GM10248 (cell line): ENCODE measurements around the gene STARD13.
A peak's percentile ranks its signal among the peaks of the same experiment; 100 is the strongest.

Experiments
- CTCF ChIA-PET: fragments of 300-600 bp; sonication (Branson Sonifier 250); formaldehyde crosslinking; extraction: SDS; loops from one replicate; lab custom pipeline; 2021; ENCODE audit warnings: antibody characterized with exemption; lab: Yijun Ruan, JAX
- POLR2A ChIA-PET: fragments of 350-650 bp; sonication (Branson Sonifier 250); formaldehyde crosslinking; extraction: SDS; loops from one replicate; lab custom pipeline; 2020; ENCODE audit warnings: antibody characterized with exemption; lab: Yijun Ruan, JAX
- DNase-seq: peaks from one replicate; pipeline ENCODE4 v3.0.0; 2012; ENCODE audit errors: extremely low spot score
- CTCF ChIP-seq: IDR thresholded peaks from 2 replicates; pipeline ENCODE4 v1.5.1; 2012; ENCODE audit warnings: mild to moderate bottlenecking, low read depth; ENCODE audit errors: extremely low read depth, missing control alignments, control extremely low read depth

STARD13 gene

GRCh38 chr13:33115274-33115673, 170.3 kb downstream of the STARD13 start:
- no peak for DNase-seq
- no peak for TF ChIP-seq CTCF
- POLR2A ChIA-PET: no interaction called here
- CTCF ChIA-PET: interaction anchor here (1.0 to 2.6 kb wide), 5 partner anchors 8 to 39 kb away, joined by 3 to 7 read pairs (median 4); no protein-coding TSS in a partner anchor

GRCh38 chr13:33114146-33114545, 171.4 kb downstream of the STARD13 start:
- ChIA-PET POLR2A (no interaction called here), CTCF (interaction anchor here (0.7 to 2.6 kb wide), 3 partner anchors 10 to 25 kb away, joined by 3 to 7 read pairs (median 6); no protein-coding TSS in a partner anchor)
- no peak for TF ChIP-seq CTCF
- no peak for DNase-seq

- no peak for DNase-seq
- TF ChIP-seq CTCF: no peak
- ChIA-PET CTCF (interaction anchor here (1.0 to 1.5 kb wide), 4 partner anchors 13 to 71 kb away, joined by 3 to 6 read pairs (median 4); no protein-coding TSS in a partner anchor), POLR2A (no interaction called here)
Measured at GRCh38 chr13:33112766-33113165, 172.8 kb downstream of the STARD13 start.

- ChIA-PET CTCF (interaction anchor here (1.0 to 2.9 kb wide), 9 partner anchors 9 to 431 kb away, joined by 3 to 10 read pairs (median 3); no protein-coding TSS in a partner anchor), POLR2A (no interaction called here)
- TF ChIP-seq CTCF: no peak
- no peak for DNase-seq
Measured at GRCh38 chr13:33111414-33112110, 174.0 kb downstream of the STARD13 start.

GRCh38 chr13:33110713-33111413, 174.7 kb downstream of the STARD13 start:
- TF ChIP-seq CTCF: no peak
- ChIA-PET CTCF (interaction anchor here (1.0 to 2.9 kb wide), 10 partner anchors 9 to 432 kb away, joined by 3 to 10 read pairs (median 4); no protein-coding TSS in a partner anchor), POLR2A (no interaction called here)
- DNase-seq: peak; percentile 38

GRCh38 chr13:33110386-33110712, 175.2 kb downstream of the STARD13 start:
- POLR2A ChIA-PET: no interaction called here
- CTCF ChIA-PET: interaction anchor here (1.0 to 2.9 kb wide), 13 partner anchors 10 to 433 kb away, joined by 3 to 10 read pairs (median 4); no protein-coding TSS in a partner anchor
- DNase-seq: no peak
- no peak for TF ChIP-seq CTCF
